ENCODE data around the gene TOPBP1. TPM values are rescaled to one million over a fixed set of nuclear protein-coding genes. Genes with fewer than 3 reads are reported as not detected.

Gene TOPBP1
- total RNA-seq = 15.5 and 65.9 TPM in 2 replicates

DNA sequence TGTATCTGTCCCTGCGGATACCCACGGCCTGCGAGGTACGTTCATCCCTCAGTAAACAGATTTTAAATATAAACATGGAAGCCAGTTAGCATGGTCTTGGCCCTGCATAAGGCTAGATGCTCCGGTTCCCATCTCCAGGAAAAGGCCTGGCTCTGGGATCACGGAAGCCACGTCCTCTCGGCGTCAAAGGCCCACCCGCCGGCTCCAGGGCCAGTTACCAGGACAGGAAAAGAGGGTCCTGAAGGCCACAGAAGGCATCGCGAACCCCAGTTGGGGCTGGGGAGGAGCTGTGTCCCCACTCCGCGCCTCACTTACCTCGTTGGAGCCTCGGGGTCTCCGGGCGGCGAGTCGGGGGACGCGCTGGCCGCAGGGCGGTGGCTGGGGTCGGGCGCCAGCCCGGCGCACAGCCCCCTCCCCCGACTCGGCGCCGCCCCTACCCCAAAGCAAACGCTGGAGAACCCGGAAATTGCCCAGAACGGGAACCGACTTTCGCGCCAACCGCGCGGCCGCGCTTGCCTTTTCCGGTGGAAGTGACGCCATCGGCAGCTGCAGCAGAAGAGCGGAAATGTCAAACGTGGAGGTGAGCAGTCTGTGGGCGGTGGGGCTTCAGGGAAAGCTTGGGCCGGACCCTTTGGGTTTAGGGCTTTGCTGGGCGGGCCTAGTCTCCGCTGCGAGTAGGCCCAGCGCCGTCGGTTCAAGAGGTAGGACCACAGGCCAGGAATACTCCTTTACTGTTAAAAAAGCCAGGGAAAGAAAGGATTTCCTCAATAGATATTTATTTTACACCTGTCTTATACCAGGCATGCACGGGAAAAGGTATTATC, at the start of gene TOPBP1:
TSS of gene TOPBP1 (minus strand) at position 488 of the 824 bp plus-strand sequence. CDS start 814 bp downstream, outside the sequence.

DNA sequence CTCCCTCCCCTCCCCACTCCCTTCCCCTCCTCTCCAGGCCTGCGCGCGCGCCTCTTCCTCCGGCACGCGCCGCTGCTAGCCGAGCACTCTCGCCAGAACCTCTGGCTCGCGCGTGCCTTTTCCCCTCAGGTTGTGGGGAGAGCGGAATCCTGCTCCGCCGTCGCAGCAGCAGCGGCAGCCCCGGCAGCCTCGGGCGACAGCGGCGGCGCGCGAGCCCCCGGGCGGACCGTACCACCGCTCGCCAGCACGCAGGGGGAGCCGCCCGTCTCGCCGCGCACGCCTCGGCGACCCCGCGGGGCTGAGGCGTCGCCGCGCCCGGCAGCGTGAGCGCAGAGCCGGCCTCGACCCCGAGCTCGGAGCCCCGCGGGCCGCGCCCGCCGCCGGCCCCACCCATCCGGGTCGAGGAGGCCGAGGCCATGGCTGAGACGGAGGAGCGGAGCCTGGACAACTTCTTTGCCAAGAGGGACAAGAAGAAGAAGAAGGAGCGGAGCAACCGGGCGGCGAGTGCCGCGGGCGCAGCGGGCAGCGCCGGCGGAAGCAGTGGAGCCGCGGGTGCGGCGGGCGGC, 88.0 kb downstream of the TOPBP1 start, which contains the start of gene CDV3:
TSS of gene CDV3 (plus strand) at position 58 of the 566 bp plus-strand sequence. CDS start at position 417, 359 bp downstream.

Small RNA genes lying within 50 kb of the gene (small RNA-seq; reads per million reads assigned to genes)
- gene RF00438 (ENCODE audit: low replicate concordance) = not detected
- gene RNA5SP140 (ENCODE audit: low replicate concordance) = not detected
- gene RNU6-678P (ENCODE audit: low replicate concordance) = not detected

Other genes starting within 250 kb of the TOPBP1 start
- gene CDV3, start 88.3 kb downstream of the TOPBP1 start, total RNA-seq = 235 and 283 TPM in 2 replicates
- gene TF, start 84.5 kb upstream of the TOPBP1 start, total RNA-seq = 0.29 and 0.44 TPM in 2 replicates
- gene SRPRB, start 143.9 kb upstream of the TOPBP1 start, total RNA-seq = 91.8 and 109 TPM in 2 replicates
- gene RAB6B, start 233.9 kb upstream of the TOPBP1 start, total RNA-seq = under 0.01 and 0.14 TPM in 2 replicates